Measurements from ENCODE around the gene RDH14. TPM values are rescaled to one million over a fixed set of nuclear protein-coding genes. Genes with fewer than 3 reads are reported as not detected.
A peak's percentile ranks its signal among the peaks of the same experiment; 100 is the strongest.

RDH14 gene, protein sequence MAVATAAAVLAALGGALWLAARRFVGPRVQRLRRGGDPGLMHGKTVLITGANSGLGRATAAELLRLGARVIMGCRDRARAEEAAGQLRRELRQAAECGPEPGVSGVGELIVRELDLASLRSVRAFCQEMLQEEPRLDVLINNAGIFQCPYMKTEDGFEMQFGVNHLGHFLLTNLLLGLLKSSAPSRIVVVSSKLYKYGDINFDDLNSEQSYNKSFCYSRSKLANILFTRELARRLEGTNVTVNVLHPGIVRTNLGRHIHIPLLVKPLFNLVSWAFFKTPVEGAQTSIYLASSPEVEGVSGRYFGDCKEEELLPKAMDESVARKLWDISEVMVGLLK
- 17.1 to 18.8 TPM (median 17.3 TPM) in 3 replicates for total RNA-seq
- long read RNA-seq, transcript RDH14-201 (2 exons, 1,587 nt) = major isoform, 55 of 62 reads
- long read RNA-seq, partial matches to known transcripts = 0 of 62 reads
- long read RNA-seq, other reads (novel, unspliced or antisense) = 7 of 62 reads

DNA sequence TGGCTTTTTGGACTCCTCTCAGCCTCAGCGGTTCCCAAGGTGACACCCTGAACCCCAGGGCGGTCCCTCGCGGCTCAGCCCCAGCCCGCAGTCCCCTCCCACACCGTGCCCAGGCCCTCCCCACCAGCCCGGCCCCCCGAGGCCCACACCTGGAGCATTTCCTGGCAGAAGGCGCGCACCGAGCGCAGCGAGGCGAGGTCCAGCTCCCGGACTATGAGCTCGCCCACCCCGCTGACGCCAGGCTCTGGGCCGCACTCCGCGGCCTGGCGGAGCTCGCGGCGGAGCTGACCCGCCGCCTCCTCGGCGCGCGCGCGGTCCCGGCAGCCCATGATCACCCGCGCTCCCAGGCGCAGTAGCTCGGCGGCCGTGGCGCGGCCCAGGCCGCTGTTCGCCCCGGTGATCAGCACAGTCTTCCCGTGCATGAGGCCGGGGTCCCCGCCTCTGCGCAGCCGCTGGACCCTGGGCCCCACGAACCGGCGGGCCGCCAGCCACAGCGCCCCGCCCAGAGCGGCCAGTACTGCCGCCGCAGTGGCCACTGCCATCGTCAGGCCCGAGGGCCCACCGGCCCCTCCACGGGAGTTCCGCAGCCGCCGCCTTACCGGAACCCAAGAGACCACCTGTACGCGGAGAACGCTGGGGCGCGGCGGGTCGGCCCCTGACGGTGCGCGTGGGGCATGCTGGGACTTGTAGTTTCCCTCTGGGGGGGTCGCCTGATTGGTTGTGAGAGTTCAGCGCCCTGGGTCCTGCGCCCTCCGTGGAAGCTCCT lies at the start of gene RDH14:
RDH14 (minus strand) TSS at position 623 of the 766 bp plus-strand sequence; CDS start at position 542, 81 bp downstream.
- Mint-ChIP-seq H3K36me3 (ENCODE audit: low read depth) (peaks cover 11% of the 10 kb centered on the region), H3K27me3 (ENCODE audit: low read depth) (no peaks in the 10 kb centered on the region), H3K9me3 (ENCODE audit: low read depth) (peaks cover 21% of the 10 kb centered on the region), H3K27ac (ENCODE audit: unreplicated experiment) (peak within 1 kb of the TSS; percentile 96), H3K4me1 (ENCODE audit: low read depth) (peaks cover 47% of the 10 kb centered on the region), H3K4me3 (ENCODE audit: unreplicated experiment) (peak within 1 kb of the TSS; percentile 89)
- TF ChIP-seq, protein P1, sequence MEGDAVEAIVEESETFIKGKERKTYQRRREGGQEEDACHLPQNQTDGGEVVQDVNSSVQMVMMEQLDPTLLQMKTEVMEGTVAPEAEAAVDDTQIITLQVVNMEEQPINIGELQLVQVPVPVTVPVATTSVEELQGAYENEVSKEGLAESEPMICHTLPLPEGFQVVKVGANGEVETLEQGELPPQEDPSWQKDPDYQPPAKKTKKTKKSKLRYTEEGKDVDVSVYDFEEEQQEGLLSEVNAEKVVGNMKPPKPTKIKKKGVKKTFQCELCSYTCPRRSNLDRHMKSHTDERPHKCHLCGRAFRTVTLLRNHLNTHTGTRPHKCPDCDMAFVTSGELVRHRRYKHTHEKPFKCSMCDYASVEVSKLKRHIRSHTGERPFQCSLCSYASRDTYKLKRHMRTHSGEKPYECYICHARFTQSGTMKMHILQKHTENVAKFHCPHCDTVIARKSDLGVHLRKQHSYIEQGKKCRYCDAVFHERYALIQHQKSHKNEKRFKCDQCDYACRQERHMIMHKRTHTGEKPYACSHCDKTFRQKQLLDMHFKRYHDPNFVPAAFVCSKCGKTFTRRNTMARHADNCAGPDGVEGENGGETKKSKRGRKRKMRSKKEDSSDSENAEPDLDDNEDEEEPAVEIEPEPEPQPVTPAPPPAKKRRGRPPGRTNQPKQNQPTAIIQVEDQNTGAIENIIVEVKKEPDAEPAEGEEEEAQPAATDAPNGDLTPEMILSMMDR (IDR thresholded peaks at IDR 0.05) = peak; percentile 41
- peak; percentile 97 for DNase-seq (ENCODE audit: low spot score)

DNA sequence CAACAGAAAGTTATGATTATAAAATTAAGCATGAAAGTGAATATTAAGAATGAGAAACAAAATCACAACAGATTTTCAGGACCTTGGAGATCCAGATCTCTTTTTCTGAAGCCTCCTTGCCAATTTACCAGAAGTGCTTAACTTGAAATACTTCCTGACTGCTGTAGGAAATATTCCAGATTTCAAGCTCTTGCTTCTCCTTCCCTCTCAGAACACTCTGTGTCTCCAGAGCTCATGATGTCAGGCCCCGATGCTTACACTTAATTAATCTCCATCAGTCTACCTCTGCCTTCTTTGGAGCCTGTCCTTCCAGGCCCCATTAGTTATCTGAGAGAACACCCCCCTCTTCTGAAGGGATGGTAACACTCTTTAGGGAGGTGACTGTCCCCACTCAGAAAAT lies 49.6 kb upstream of the RDH14 start:
- Mint-ChIP-seq H3K27me3 (ENCODE audit: low read depth) (peaks cover 6% of the 10 kb centered on the region), H3K36me3 (ENCODE audit: low read depth) (peaks cover 2% of the 10 kb centered on the region), H3K9me3 (ENCODE audit: low read depth) (no peaks in the 10 kb centered on the region), H3K4me3 (ENCODE audit: unreplicated experiment) (no peak overlapping the region), H3K4me1 (ENCODE audit: low read depth) (peaks cover 22% of the 10 kb centered on the region), H3K27ac (ENCODE audit: unreplicated experiment) (no peak overlapping the region)
- TF ChIP-seq, protein P1 (IDR thresholded peaks at IDR 0.05) = no peak
- no peak for DNase-seq (ENCODE audit: low spot score)

DNA sequence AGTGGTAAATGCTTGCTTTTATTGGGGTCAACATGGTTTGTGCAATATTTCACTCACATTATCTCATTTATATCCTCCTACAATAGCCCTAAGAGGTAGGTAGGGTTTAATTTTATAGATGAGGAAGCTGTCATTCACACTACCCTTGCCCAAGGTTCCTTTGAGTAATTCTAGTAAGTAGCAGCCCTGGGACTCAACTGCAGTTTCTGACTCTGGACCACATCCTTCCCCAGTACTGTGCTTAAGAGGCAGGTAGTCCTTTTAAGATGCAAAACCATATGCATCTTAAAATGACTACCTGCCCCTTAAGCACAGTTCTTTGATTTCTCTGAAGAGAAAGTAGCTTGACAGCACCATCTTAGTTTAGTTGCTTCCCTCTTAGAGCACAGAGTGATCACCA lies 44.7 kb upstream of the RDH14 start:
- peaks cover 6% of the 10 kb centered on the region for H3K27me3 Mint-ChIP-seq (ENCODE audit: low read depth)
- H3K27ac Mint-ChIP-seq (ENCODE audit: unreplicated experiment) = no peak overlapping the region
- H3K36me3 Mint-ChIP-seq (ENCODE audit: low read depth) = peaks cover 2% of the 10 kb centered on the region
- H3K4me3 Mint-ChIP-seq (ENCODE audit: unreplicated experiment) = no peak overlapping the region
- DNase-seq (ENCODE audit: low spot score) = no peak
- H3K4me1 Mint-ChIP-seq (ENCODE audit: low read depth) = peaks cover 7% of the 10 kb centered on the region
- TF ChIP-seq, protein P1 (IDR thresholded peaks at IDR 0.05) = no peak
- no peaks in the 10 kb centered on the region for H3K9me3 Mint-ChIP-seq (ENCODE audit: low read depth)

DNA sequence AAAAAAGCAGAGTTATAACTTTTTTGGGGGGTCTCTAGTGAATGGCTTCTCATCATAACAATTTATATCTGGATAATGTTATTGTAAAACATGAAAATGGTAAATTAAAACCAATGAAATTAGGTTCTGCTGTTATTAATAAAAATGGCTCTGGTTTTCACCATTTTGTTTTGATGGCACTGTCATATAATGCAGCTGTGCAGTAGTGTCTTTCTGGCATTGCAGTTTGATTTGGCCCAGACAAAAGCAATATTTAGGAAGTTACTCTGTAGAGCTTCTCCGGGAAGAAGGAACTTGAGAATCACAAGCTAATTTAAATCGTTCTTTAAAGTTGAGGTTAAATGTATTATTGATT lies 44.1 kb upstream of the RDH14 start:
- Mint-ChIP-seq H3K27ac (ENCODE audit: unreplicated experiment) (no peak overlapping the region), H3K4me1 (ENCODE audit: low read depth) (peaks cover 7% of the 10 kb centered on the region), H3K36me3 (ENCODE audit: low read depth) (peaks cover 2% of the 10 kb centered on the region), H3K4me3 (ENCODE audit: unreplicated experiment) (no peak overlapping the region), H3K27me3 (ENCODE audit: low read depth) (peaks cover 6% of the 10 kb centered on the region), H3K9me3 (ENCODE audit: low read depth) (no peaks in the 10 kb centered on the region)
- DNase-seq (ENCODE audit: low spot score) = no peak
- TF ChIP-seq, protein P1 (IDR thresholded peaks at IDR 0.05) = no peak

DNA sequence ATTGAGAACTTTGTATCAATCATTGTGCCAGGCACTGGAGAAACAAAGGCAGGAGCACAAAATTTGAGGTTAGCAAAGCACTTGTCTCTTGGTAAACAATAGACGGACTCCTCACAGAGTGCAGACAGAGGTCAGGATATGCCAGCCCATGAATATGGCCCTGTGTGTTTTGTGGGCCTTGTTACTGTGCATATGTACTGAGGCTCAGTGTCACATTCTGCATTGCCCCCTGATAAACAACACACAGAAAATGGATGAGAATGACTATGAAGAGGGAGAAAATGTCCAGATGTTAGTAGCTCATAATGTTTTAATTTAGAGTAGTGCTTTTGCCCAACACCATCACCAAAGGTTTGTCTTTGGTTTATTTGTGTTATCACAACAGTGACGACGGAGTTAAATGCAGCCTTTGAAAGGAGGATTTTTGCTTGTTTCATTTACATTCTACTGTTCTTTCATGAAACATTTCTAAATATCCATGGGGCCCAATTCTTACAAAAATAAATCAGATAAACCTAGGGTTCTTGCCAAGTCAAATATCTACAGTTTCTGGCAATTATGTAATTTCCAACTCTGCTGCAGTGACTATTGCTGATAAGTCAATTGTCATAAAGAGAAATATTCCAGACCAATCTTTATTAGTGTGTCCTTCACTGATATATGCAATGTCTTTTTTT lies 43.5 kb upstream of the RDH14 start:
- Mint-ChIP-seq H3K4me1 (ENCODE audit: low read depth) (peaks cover 7% of the 10 kb centered on the region), H3K27me3 (ENCODE audit: low read depth) (peaks cover 6% of the 10 kb centered on the region), H3K9me3 (ENCODE audit: low read depth) (no peaks in the 10 kb centered on the region), H3K27ac (ENCODE audit: unreplicated experiment) (no peak overlapping the region), H3K36me3 (ENCODE audit: low read depth) (peaks cover 2% of the 10 kb centered on the region), H3K4me3 (ENCODE audit: unreplicated experiment) (no peak overlapping the region)
- TF ChIP-seq, protein P1 (IDR thresholded peaks at IDR 0.05) = no peak
- no peak for DNase-seq (ENCODE audit: low spot score)

Measured in chondrocyte (in vitro differentiated cells).